H9 (cell line): Measurements from ENCODE around the gene SMIM41. TPM values are rescaled to one million over a fixed set of nuclear protein-coding genes. Genes with fewer than 3 reads are reported as not detected.

ENCODE experiments used
- DNase-seq: peaks from one replicate; pipeline ENCODE4 v3.0.0-alpha.2; 2017
- H2AFZ ChIP-seq: one replicate; pipeline ENCODE4 v1.6.1; 2013; ENCODE audit warnings: mild to moderate bottlenecking, low read length, control low read depth, moderate library complexity
- H2AK5ac ChIP-seq: 2 replicates; pipeline ENCODE4 v1.6.1; 2013; ENCODE audit warnings: low read length, control low read depth, mixed read lengths; ENCODE audit not compliant: insufficient read length
- H2BK120ac ChIP-seq: one replicate; pipeline ENCODE4 v1.6.1; 2013; ENCODE audit warnings: low read depth, mild to moderate bottlenecking, low read length, control low read depth, inconsistent platforms; ENCODE audit not compliant: poor library complexity, severe bottlenecking
- H2BK12ac ChIP-seq: 2 replicates; pipeline ENCODE4 v1.6.1; 2013; ENCODE audit warnings: low read length, control low read depth, mixed read lengths, low read depth; ENCODE audit not compliant: insufficient read length
- H2BK15ac ChIP-seq: 2 replicates; pipeline ENCODE4 v1.6.1; 2013; ENCODE audit warnings: low read depth, low read length, control low read depth
- H2BK20ac ChIP-seq: one replicate; pipeline ENCODE4 v1.6.1; 2013; ENCODE audit warnings: low read depth, mild to moderate bottlenecking, low read length, control low read depth, inconsistent platforms; ENCODE audit not compliant: poor library complexity, severe bottlenecking
- H2BK5ac ChIP-seq: 2 replicates; pipeline ENCODE4 v1.6.1; 2013; ENCODE audit warnings: low read length, control low read depth, mixed read lengths; ENCODE audit not compliant: insufficient read length
- H3K14ac ChIP-seq: 2 replicates; pipeline ENCODE4 v1.6.1; 2013; ENCODE audit warnings: low read length, control low read depth; ENCODE audit not compliant: insufficient read depth
- H3K18ac ChIP-seq: 2 replicates; pipeline ENCODE4 v1.6.1; 2013; ENCODE audit warnings: low read depth, mild to moderate bottlenecking, mixed read lengths, low read length, control low read depth; ENCODE audit not compliant: insufficient read length
- H3K23ac ChIP-seq: 2 replicates; pipeline ENCODE4 v1.6.1; 2013; ENCODE audit warnings: low read length, control low read depth, mixed read lengths, low read depth; ENCODE audit not compliant: insufficient read length
- H3K23me2 ChIP-seq: 2 replicates; pipeline ENCODE4 v1.6.1; 2013; ENCODE audit warnings: low read depth, mild to moderate bottlenecking, mixed read lengths, low read length, control low read depth; ENCODE audit not compliant: insufficient read length, poor library complexity, severe bottlenecking
- H3K27ac ChIP-seq: 2 replicates; pipeline ENCODE4 v1.5.1; 2013; ENCODE audit warnings: low read length, control low read depth, mixed read lengths, low read depth; ENCODE audit not compliant: insufficient read length
- H3K27me3 ChIP-seq: 2 replicates; pipeline ENCODE4 v1.6.1; 2013; ENCODE audit warnings: low read length, control low read depth, inconsistent platforms; ENCODE audit not compliant: insufficient read depth
- H3K4ac ChIP-seq: 2 replicates; pipeline ENCODE4 v1.6.1; 2013; ENCODE audit warnings: low read depth, mild to moderate bottlenecking, control low read depth, inconsistent platforms, low read length, moderate library complexity
- H3K4me1 ChIP-seq: 2 replicates; pipeline ENCODE4 v1.6.1; 2013; ENCODE audit warnings: low read length, control low read depth, inconsistent platforms; ENCODE audit not compliant: insufficient read depth
- H3K4me2 ChIP-seq: 2 replicates; pipeline ENCODE4 v1.6.1; 2013; ENCODE audit warnings: low read length, control low read depth, mixed read lengths; ENCODE audit not compliant: insufficient read length, insufficient read depth
- H3K56ac ChIP-seq: 2 replicates; pipeline ENCODE4 v1.6.1; 2013; ENCODE audit warnings: low read depth, mild to moderate bottlenecking, mixed read lengths, low read length, control low read depth; ENCODE audit not compliant: insufficient read length
- H3K79me1 ChIP-seq: 2 replicates; pipeline ENCODE4 v1.6.1; 2013; ENCODE audit warnings: low read depth, mild to moderate bottlenecking, moderate library complexity, low read length, control low read depth, inconsistent platforms; ENCODE audit not compliant: insufficient read depth, poor library complexity, severe bottlenecking
- H3K79me2 ChIP-seq: 2 replicates; pipeline ENCODE4 v1.6.1; 2013; ENCODE audit warnings: low read length, control low read depth, inconsistent platforms; ENCODE audit not compliant: insufficient read depth
- H3K9ac ChIP-seq: 2 replicates; pipeline ENCODE4 v1.6.1; 2013; ENCODE audit warnings: low read length, control low read depth, mixed read lengths; ENCODE audit not compliant: insufficient read length; ENCODE audit errors: extremely low read depth
- H3K9me3 ChIP-seq: one replicate; pipeline ENCODE4 v1.6.1; 2013; ENCODE audit warnings: low read depth, low read length, inconsistent platforms; ENCODE audit not compliant: control insufficient read depth
- H3T11ph ChIP-seq: one replicate; pipeline ENCODE4 v1.6.1; 2013; ENCODE audit warnings: mild to moderate bottlenecking, low read length, control low read depth, inconsistent platforms
- H4K20me1 ChIP-seq: one replicate; pipeline ENCODE4 v1.6.1; 2013; ENCODE audit not compliant: control insufficient read depth, insufficient read length, insufficient read depth
- H4K5ac ChIP-seq: 2 replicates; pipeline ENCODE4 v1.6.1; 2013; ENCODE audit warnings: low read depth, mild to moderate bottlenecking, mixed read lengths, low read length, control low read depth; ENCODE audit not compliant: insufficient read length
- H4K8ac ChIP-seq: replicated peaks from 2 replicates; pipeline ENCODE4 v1.6.1; 2013; ENCODE audit warnings: low read length, control low read depth, mixed read lengths, low read depth; ENCODE audit not compliant: insufficient read length
- H4K91ac ChIP-seq: 2 replicates; pipeline ENCODE4 v1.6.1; 2013; ENCODE audit warnings: low read depth, mild to moderate bottlenecking, moderate library complexity, mixed read lengths, low read length, control low read depth; ENCODE audit not compliant: insufficient read length
- H3K27ac Mint-ChIP-seq, 3 experiments: 2 replicates in 2 of 3; 3 replicates in 1 of 3; pipeline ENCODE4 v1.8.0; 2020 to 2021; ENCODE audit warnings: mixed read lengths in 3 of 3, mild to moderate bottlenecking in 1 of 3, moderate library complexity in 1 of 3
- H3K27me3 Mint-ChIP-seq: 2 replicates; pipeline ENCODE4 v1.8.0; 2021; ENCODE audit warnings: low read depth, mild to moderate bottlenecking, moderate library complexity, mixed read lengths
- H3K36me3 Mint-ChIP-seq, 3 experiments: 2 replicates in 2 of 3; 3 replicates in 1 of 3; pipeline ENCODE4 v1.8.0; 2020 to 2021; ENCODE audit warnings: low read depth in 3 of 3, mixed read lengths in 3 of 3; ENCODE audit not compliant: insufficient read depth in 1 of 3
- H3K4me1 Mint-ChIP-seq, 2 experiments: 2 replicates each; pipeline ENCODE4 v1.8.0; 2020; ENCODE audit warnings: mixed read lengths in 2 of 2
- H3K4me3 Mint-ChIP-seq, 2 experiments: 2 replicates in 1 of 2; 3 replicates in 1 of 2; pipeline ENCODE4 v1.8.0; 2020 to 2021; ENCODE audit warnings: mild to moderate bottlenecking in 2 of 2, mixed read lengths in 2 of 2, moderate library complexity in 1 of 2
- H3K9me3 Mint-ChIP-seq, 2 experiments: 2 replicates in 1 of 2; 3 replicates in 1 of 2; pipeline ENCODE4 v1.8.0; 2020; ENCODE audit warnings: mild to moderate bottlenecking in 2 of 2, mixed read lengths in 2 of 2, moderate library complexity in 1 of 2
- CTCF ChIP-seq: fragments of 200-600 bp; sonication (generic); conservative IDR thresholded peaks from 3 replicates; pipeline ENCODE4 v1.8.0; 2021; ENCODE audit warnings: antibody characterized with exemption, mild to moderate bottlenecking
- WGBS: extraction: QIAGEN DNeasy Blood & Tissue Kit; methylation state at CpG from one replicate; pipeline ENCODE4 v1.1.7; 2013; ENCODE audit warnings: missing lambda C conversion rate, low lambda C conversion rate, mixed read lengths; ENCODE audit not compliant: insufficient read length; ENCODE audit errors: extremely low coverage; 5-methylcytosine and 5-hydroxymethylcytosine counted together
- total RNA-seq: library from RNA; stranded (reverse); gene quantifications from 2 replicates; pipeline ENCODE4 v1.2.1, GENCODE V29; 2021

The SMIM41 gene
- total RNA-seq, 1 experiment from 2014 or later: not detected

GRCh38 chr12:52091061-52091460, 11.6 kb downstream of the SMIM41 start:
- no peaks in the 10 kb centered on the region for H3K9me3 ChIP-seq
- H3K23ac ChIP-seq: no peak overlapping the region
- H3K9ac ChIP-seq: no peak overlapping the region
- no peak overlapping the region for H2BK12ac ChIP-seq
- Mint-ChIP-seq H3K36me3 (no peaks in the 10 kb centered on the region), H3K4me1 (peaks cover 15 to 19% of the 10 kb centered on the region in 2 experiments), H3K4me3 (no peak overlapping the region), H3K27me3 (peaks cover 23% of the 10 kb centered on the region), H3K9me3 (no peaks in the 10 kb centered on the region), H3K27ac (no peak overlapping the region)
- H3K79me1 ChIP-seq: no peaks in the 10 kb centered on the region
- no peak overlapping the region for H3T11ph ChIP-seq
- H2AFZ ChIP-seq: no peak overlapping the region
- TF ChIP-seq CTCF: no peak
- H2BK15ac ChIP-seq: no peak overlapping the region
- H2BK5ac ChIP-seq: no peak overlapping the region
- no peaks in the 10 kb centered on the region; the same call in 1 of the 2 replicates for H3K4me1 ChIP-seq
- no peaks in the 10 kb centered on the region for H4K20me1 ChIP-seq
- no peak overlapping the region for H4K91ac ChIP-seq
- no peak overlapping the region for H3K18ac ChIP-seq
- H3K4me2 ChIP-seq: no peak overlapping the region
- no peaks in the 10 kb centered on the region for H3K23me2 ChIP-seq
- H2AK5ac ChIP-seq: no peak overlapping the region
- no peak overlapping the region for H4K5ac ChIP-seq
- WGBS: no CpG with 5 or more reads among the region's 3 CpGs
- no peaks in the 10 kb centered on the region for H3K27me3 ChIP-seq
- no peak overlapping the region for H4K8ac ChIP-seq
- H3K4ac ChIP-seq: no peak overlapping the region
- no peaks in the 10 kb centered on the region for H3K79me2 ChIP-seq
- no peak overlapping the region for H2BK120ac ChIP-seq
- H2BK20ac ChIP-seq: no peak overlapping the region
- H3K27ac ChIP-seq: no peak overlapping the region
- no peak overlapping the region for H3K56ac ChIP-seq
- no peak for DNase-seq
- no peak overlapping the region for H3K14ac ChIP-seq
